HUES6 (cell line): ENCODE data around the gene SDCCAG8.

Experiments
- H3K27ac ChIP-seq: 2 replicates; pipeline ENCODE4 v1.7.0; 2013; ENCODE audit warnings: low read depth, mild to moderate bottlenecking, low read length, inconsistent platforms
- H3K27me3 ChIP-seq: 2 replicates; pipeline ENCODE4 v1.6.1; 2013; ENCODE audit warnings: low read length; ENCODE audit not compliant: control insufficient read depth, insufficient read depth
- H3K36me3 ChIP-seq: 2 replicates; pipeline ENCODE4 v1.6.1; 2013; ENCODE audit warnings: low read length; ENCODE audit not compliant: control insufficient read depth, insufficient read depth
- H3K4me1 ChIP-seq: 2 replicates; pipeline ENCODE4 v1.6.1; 2013; ENCODE audit warnings: low read length; ENCODE audit not compliant: control insufficient read depth, insufficient read depth
- H3K4me3 ChIP-seq: 2 replicates; pipeline ENCODE4 v1.5.1; 2013; ENCODE audit warnings: low read depth, low read length
- H3K9ac ChIP-seq: one replicate; pipeline ENCODE4 v1.6.1; 2013; ENCODE audit warnings: mild to moderate bottlenecking, low read length
- H3K9me3 ChIP-seq: 2 replicates; pipeline ENCODE4 v1.6.1; 2013; ENCODE audit warnings: low read depth, low read length; ENCODE audit not compliant: control insufficient read depth, insufficient read depth

Gene SDCCAG8

GRCh38 chr1:243471754-243472745 is 216.2 kb downstream of the SDCCAG8 start:
- Histone ChIP-seq H3K9me3 (no peaks in the 10 kb centered on the region), H3K4me3 (no peak overlapping the region), H3K27me3 (no peaks in the 10 kb centered on the region; the same call in 1 of the 2 replicates), H3K27ac (no peak overlapping the region), H3K9ac (peak overlapping the region; percentile 3), H3K36me3 (no peaks in the 10 kb centered on the region), H3K4me1 (peaks cover 56% of the 10 kb centered on the region)

GRCh38 chr1:243473227-243474135 is 217.6 kb downstream of the SDCCAG8 start:
- Histone ChIP-seq H3K4me3 (no peak overlapping the region), H3K27me3 (no peaks in the 10 kb centered on the region; the same call in 1 of the 2 replicates), H3K27ac (no peak overlapping the region), H3K4me1 (peaks cover 56% of the 10 kb centered on the region), H3K36me3 (no peaks in the 10 kb centered on the region), H3K9me3 (no peaks in the 10 kb centered on the region), H3K9ac (no peak overlapping the region)

- Histone ChIP-seq H3K27ac (no peak overlapping the region), H3K9ac (peak overlapping the region; percentile 12), H3K4me1 (peaks cover 56% of the 10 kb centered on the region), H3K4me3 (no peak overlapping the region; the same call in 1 of the 2 replicates), H3K27me3 (no peaks in the 10 kb centered on the region; the same call in 1 of the 2 replicates), H3K36me3 (no peaks in the 10 kb centered on the region), H3K9me3 (no peaks in the 10 kb centered on the region)
Observed at GRCh38 chr1:243474136-243474881, 218.5 kb downstream of the SDCCAG8 start.

- Histone ChIP-seq H3K4me1 (peaks cover 55% of the 10 kb centered on the region), H3K27me3 (no peaks in the 10 kb centered on the region; the same call in 1 of the 2 replicates), H3K9ac (no peak overlapping the region), H3K9me3 (no peaks in the 10 kb centered on the region), H3K27ac (no peak overlapping the region), H3K4me3 (no peak overlapping the region), H3K36me3 (no peaks in the 10 kb centered on the region)
Observed at GRCh38 chr1:243474906-243475305, 219.1 kb downstream of the SDCCAG8 start.

- H3K36me3 ChIP-seq: no peaks in the 10 kb centered on the region
- no peaks in the 10 kb centered on the region; the same call in 1 of the 2 replicates for H3K27me3 ChIP-seq
- H3K4me3 ChIP-seq: no peak overlapping the region
- H3K9me3 ChIP-seq: no peaks in the 10 kb centered on the region
- H3K9ac ChIP-seq: no peak overlapping the region
- no peak overlapping the region for H3K27ac ChIP-seq
- peaks cover 44% of the 10 kb centered on the region for H3K4me1 ChIP-seq
Observed at GRCh38 chr1:243475966-243476365, 220.1 kb downstream of the SDCCAG8 start.

- Histone ChIP-seq H3K9ac (no peak overlapping the region), H3K27ac (no peak overlapping the region), H3K4me1 (peaks cover 39% of the 10 kb centered on the region), H3K4me3 (no peak overlapping the region), H3K27me3 (peaks cover 6% of the 10 kb centered on the region), H3K36me3 (no peaks in the 10 kb centered on the region), H3K9me3 (no peaks in the 10 kb centered on the region)
Observed at GRCh38 chr1:243477731-243478290, 222.0 kb downstream of the SDCCAG8 start.

GRCh38 chr1:243481101-243481500 is 225.3 kb downstream of the SDCCAG8 start:
- H3K9ac ChIP-seq: no peak overlapping the region
- H3K4me3 ChIP-seq: no peak overlapping the region
- H3K27me3 ChIP-seq: peaks cover 11% of the 10 kb centered on the region
- H3K9me3 ChIP-seq: no peaks in the 10 kb centered on the region
- H3K4me1 ChIP-seq: peaks cover 21% of the 10 kb centered on the region
- no peaks in the 10 kb centered on the region for H3K36me3 ChIP-seq
- H3K27ac ChIP-seq: no peak overlapping the region

GRCh38 chr1:243482141-243483022 is 226.5 kb downstream of the SDCCAG8 start:
- H3K9ac ChIP-seq: peak overlapping the region; percentile 68
- peaks cover 11% of the 10 kb centered on the region for H3K27me3 ChIP-seq
- H3K36me3 ChIP-seq: no peaks in the 10 kb centered on the region
- H3K27ac ChIP-seq: no peak overlapping the region
- peak overlapping the region; percentile 62 for H3K4me3 ChIP-seq
- H3K9me3 ChIP-seq: no peaks in the 10 kb centered on the region
- peaks cover 23% of the 10 kb centered on the region for H3K4me1 ChIP-seq

- H3K27ac ChIP-seq: no peak overlapping the region
- H3K4me1 ChIP-seq: peaks cover 28% of the 10 kb centered on the region
- no peaks in the 10 kb centered on the region for H3K9me3 ChIP-seq
- peak overlapping the region; percentile 62 for H3K4me3 ChIP-seq
- peak overlapping the region; percentile 68 for H3K9ac ChIP-seq
- H3K27me3 ChIP-seq: peaks cover 11% of the 10 kb centered on the region
- H3K36me3 ChIP-seq: no peaks in the 10 kb centered on the region
Observed at GRCh38 chr1:243483071-243483771, 227.4 kb downstream of the SDCCAG8 start.
